ENCODE data around the gene CARD9.

The CARD9 gene

GRCh38 chr9:136392538-136393449 lies 19.3 kb upstream of the CARD9 start:
- ChIA-PET POLR2A (interaction anchor here (0.5 to 1.0 kb wide), 2 partner anchors 10 to 30 kb away, joined by 3 read pairs; no protein-coding TSS in a partner anchor), CTCF (no interaction called here)
- TF ChIP-seq ZNF384 (IDR thresholded peaks at IDR 0.05) = no peak
- DNase-seq (ENCODE audit: extremely low spot score) = no peak

- no peak for DNase-seq (ENCODE audit: extremely low spot score)
- CTCF ChIA-PET = no interaction called here
- POLR2A ChIA-PET = interaction anchor here (0.5 to 1.0 kb wide), 2 partner anchors 11 to 29 kb away, joined by 3 read pairs; no protein-coding TSS in a partner anchor
- TF ChIP-seq HDGF (IDR thresholded peaks at IDR 0.05; ENCODE audit: borderline replicate concordance) (no peak), TARDBP (IDR thresholded peaks at IDR 0.05) (no peak), FOXK2 (IDR thresholded peaks at IDR 0.05) (no peak), NFRKB (IDR thresholded peaks at IDR 0.05) (no peak), SP1 (IDR thresholded peaks at IDR 0.05) (no peak), ELF4 (IDR thresholded peaks at IDR 0.05) (no peak), LEF1 (IDR thresholded peaks at IDR 0.05; ENCODE audit: borderline replicate concordance) (no peak)
Measured at GRCh38 chr9:136391737-136392537, 18.5 kb upstream of the CARD9 start.

GRCh38 chr9:136389396-136389795 lies 15.9 kb upstream of the CARD9 start:
- TF ChIP-seq ELF4 (IDR thresholded peaks at IDR 0.05) (no peak), SP1 (IDR thresholded peaks at IDR 0.05) (no peak), BHLHE40 (IDR thresholded peaks at IDR 0.05; ENCODE audit: borderline replicate concordance) (no peak), L3MBTL2 (conservative IDR thresholded peaks at IDR 0.05) (no peak), FOXA1 (IDR thresholded peaks at IDR 0.05) (no peak), SUZ12 (IDR thresholded peaks at IDR 0.05) (no peak), HDGF (IDR thresholded peaks at IDR 0.05; ENCODE audit: borderline replicate concordance) (no peak), NFRKB (IDR thresholded peaks at IDR 0.05) (no peak), TARDBP (IDR thresholded peaks at IDR 0.05) (no peak), FOXK2 (IDR thresholded peaks at IDR 0.05) (no peak), FOXM1 (IDR thresholded peaks at IDR 0.05; ENCODE audit: borderline replicate concordance) (no peak), PKNOX1 (IDR thresholded peaks at IDR 0.05) (no peak), LEF1 (IDR thresholded peaks at IDR 0.05; ENCODE audit: borderline replicate concordance) (no peak), ARNT (IDR thresholded peaks at IDR 0.05) (no peak)
- POLR2A ChIA-PET = interaction anchor here (1.2 to 1.5 kb wide), 2 partner anchors 23 to 26 kb away, joined by 4 to 10 read pairs; partner anchors contain the start of gene DNLZ
- CTCF ChIA-PET = interaction anchor here (0.6 kb wide), 1 partner anchor 13 kb away, joined by 4 read pairs; no protein-coding TSS in a partner anchor
- DNase-seq (ENCODE audit: extremely low spot score) = no peak

GRCh38 chr9:136387217-136387616 lies 13.7 kb upstream of the CARD9 start:
- POLR2A ChIA-PET = no interaction called here
- TF ChIP-seq LEF1 (IDR thresholded peaks at IDR 0.05; ENCODE audit: borderline replicate concordance) (no peak), BHLHE40 (IDR thresholded peaks at IDR 0.05; ENCODE audit: borderline replicate concordance) (no peak), PKNOX1 (IDR thresholded peaks at IDR 0.05) (no peak), TARDBP (IDR thresholded peaks at IDR 0.05) (no peak), FOXM1 (IDR thresholded peaks at IDR 0.05; ENCODE audit: borderline replicate concordance) (no peak), SP1 (IDR thresholded peaks at IDR 0.05) (no peak), FOXA1 (IDR thresholded peaks at IDR 0.05) (no peak), CTBP1 (IDR thresholded peaks at IDR 0.05; ENCODE audit: borderline replicate concordance) (no peak), FOXK2 (IDR thresholded peaks at IDR 0.05) (no peak), SUZ12 (IDR thresholded peaks at IDR 0.05) (no peak), ARNT (IDR thresholded peaks at IDR 0.05) (no peak)
- CTCF ChIA-PET = no interaction called here
- no peak for DNase-seq (ENCODE audit: extremely low spot score)

- DNase-seq (ENCODE audit: extremely low spot score) = no peak
- ChIA-PET CTCF (interaction anchor here (1.1 kb wide), 1 partner anchor 15 kb away, joined by 6 read pairs; no protein-coding TSS in a partner anchor), POLR2A (no interaction called here)
- TF ChIP-seq SUZ12 (IDR thresholded peaks at IDR 0.05) (no peak), FOXK2 (IDR thresholded peaks at IDR 0.05) (no peak), BHLHE40 (IDR thresholded peaks at IDR 0.05; ENCODE audit: borderline replicate concordance) (no peak), NFRKB (IDR thresholded peaks at IDR 0.05) (no peak), SP1 (IDR thresholded peaks at IDR 0.05) (no peak), PKNOX1 (IDR thresholded peaks at IDR 0.05) (no peak), FOXA1 (IDR thresholded peaks at IDR 0.05) (no peak), L3MBTL2 (conservative IDR thresholded peaks at IDR 0.05) (no peak), ZNF384 (IDR thresholded peaks at IDR 0.05) (no peak), ARNT (IDR thresholded peaks at IDR 0.05) (no peak), CTBP1 (IDR thresholded peaks at IDR 0.05; ENCODE audit: borderline replicate concordance) (no peak), TARDBP (IDR thresholded peaks at IDR 0.05) (no peak), FOXM1 (IDR thresholded peaks at IDR 0.05; ENCODE audit: borderline replicate concordance) (no peak), HDGF (IDR thresholded peaks at IDR 0.05; ENCODE audit: borderline replicate concordance) (no peak), ELF4 (IDR thresholded peaks at IDR 0.05) (no peak)
Measured at GRCh38 chr9:136386018-136386417, 12.5 kb upstream of the CARD9 start.

Measured in HEK293T (cell line).